PC-3 (cell line): Measurements from ENCODE around the gene HLA-DOB.

Experiments
- CTCF ChIP-seq: fragments of 300-600 bp; sonication (generic); conservative IDR thresholded peaks from 2 replicates; pipeline ENCODE4 v1.5.1; 2017; ENCODE audit warnings: antibody characterized with exemption, low read depth, mild to moderate bottlenecking, low read length
- EZH2 ChIP-seq: fragments of 300-600 bp; sonication (generic); IDR thresholded peaks from one replicate; pipeline ENCODE4 v1.6.1; 2017; ENCODE audit warnings: antibody characterized with exemption, mild to moderate bottlenecking, low read length; ENCODE audit not compliant: unreplicated experiment

DNA sequence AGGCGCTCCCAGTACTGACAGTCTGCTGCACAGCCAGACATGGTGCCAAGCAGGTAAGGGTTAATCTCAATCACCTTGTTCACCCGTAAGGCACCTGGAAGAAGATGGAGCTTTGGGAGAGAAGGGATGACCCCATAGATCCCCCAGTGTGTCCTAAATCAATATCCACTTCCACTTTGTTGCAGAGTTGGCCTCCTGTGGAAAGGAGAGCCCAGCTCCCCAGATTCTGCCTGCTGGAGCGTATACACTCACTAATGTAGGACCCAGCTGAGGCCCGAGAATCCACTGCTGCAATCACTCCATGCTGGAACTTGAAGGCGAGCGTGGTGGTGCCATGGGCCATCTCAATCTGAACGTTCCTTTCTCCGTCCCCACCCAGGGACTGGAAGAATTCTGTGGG, 25.9 kb upstream of the HLA-DOB start:
- TF ChIP-seq CTCF = no peak
- no peak for TF ChIP-seq EZH2
